CD14-positive monocyte (primary cell): ENCODE data around the gene SFMBT2. TPM values are rescaled to one million over a fixed set of nuclear protein-coding genes. Genes with fewer than 3 reads are reported as not detected.

Experiments
- DNase-seq, 3 donors: peaks; one replicate each; pipeline ENCODE4 v3.0.0-alpha.2; 2011 to 2022
- H2AFZ ChIP-seq: 2 replicates; pipeline ENCODE4 v1.6.0; 2012; ENCODE audit warnings: mild to moderate bottlenecking, low read depth, low read length, inconsistent platforms; ENCODE audit not compliant: insufficient read depth, poor library complexity, severe bottlenecking
- H3K27ac ChIP-seq, 2 donors: 1 replicate in 1 of 2; 2 replicates in 1 of 2; pipeline ENCODE4 v1.5.1; 2012 to 2013; ENCODE audit warnings: low read length in 2 of 2, control low read depth in 1 of 2, inconsistent platforms in 1 of 2, low read depth in 1 of 2, mild to moderate bottlenecking in 1 of 2
- H3K27me3 ChIP-seq, 2 donors: one replicate each; pipeline versions ENCODE4 v1.6.0 to v1.6.1; 2011 to 2013; ENCODE audit warnings: low read length in 2 of 2; ENCODE audit not compliant: control insufficient read depth in 2 of 2, insufficient read depth in 2 of 2
- H3K36me3 ChIP-seq, 2 donors: replicated peaks in 1 of 2; 1 replicate in 1 of 2; 2 replicates in 1 of 2; pipeline versions ENCODE4 v1.5.1 to v1.6.1; 2012 to 2013; ENCODE audit warnings: low read length in 2 of 2, control low read depth in 1 of 2, inconsistent platforms in 1 of 2, mild to moderate bottlenecking in 1 of 2; ENCODE audit not compliant: insufficient read depth in 2 of 2, control insufficient read depth in 1 of 2
- H3K4me1 ChIP-seq, 2 donors: 1 replicate in 1 of 2; 2 replicates in 1 of 2; pipeline versions ENCODE4 v1.5.1 to v1.6.1; 2012 to 2013; ENCODE audit warnings: low read length in 2 of 2, control low read depth in 1 of 2, inconsistent platforms in 1 of 2, mild to moderate bottlenecking in 1 of 2, moderate library complexity in 1 of 2; ENCODE audit not compliant: insufficient read depth in 2 of 2, control insufficient read depth in 1 of 2
- H3K4me2 ChIP-seq: replicated peaks from 2 replicates; pipeline ENCODE3; 2012; ENCODE audit warnings: low read length, moderate library complexity, mild to moderate bottlenecking; ENCODE audit not compliant: poor library complexity, severe bottlenecking; ENCODE audit errors: extremely low read depth
- H3K4me3 ChIP-seq, 3 experiments: fragments of 200-600 bp in 1 of 3; sonication (generic) in 1 of 3; replicated peaks in 1 of 3; 1 replicate in 2 of 3; 2 replicates in 1 of 3; pipeline ENCODE4 v1.5.1; 2011 to 2013; ENCODE audit warnings: low read length in 3 of 3, mild to moderate bottlenecking in 3 of 3, control low read depth in 2 of 3, low read depth in 2 of 3, inconsistent platforms in 1 of 3, moderate library complexity in 1 of 3
- H3K79me2 ChIP-seq: 2 replicates; pipeline ENCODE4 v1.6.0; 2012; ENCODE audit warnings: mild to moderate bottlenecking, control low read depth, inconsistent platforms, low read length, moderate library complexity; ENCODE audit not compliant: insufficient read depth
- H3K9ac ChIP-seq: 2 replicates; pipeline ENCODE4 v1.6.0; 2017; ENCODE audit warnings: low read length, mild to moderate bottlenecking; ENCODE audit not compliant: insufficient read depth, poor library complexity, severe bottlenecking
- H3K9me3 ChIP-seq, 2 donors: replicated peaks in 1 of 2; 1 replicate in 1 of 2; 2 replicates in 1 of 2; pipeline versions ENCODE4 v1.5.1 to v1.6.1; 2012 to 2013; ENCODE audit warnings: low read length in 2 of 2, control low read depth in 1 of 2; ENCODE audit not compliant: control insufficient read depth in 1 of 2, insufficient read depth in 1 of 2
- H4K20me1 ChIP-seq: 2 replicates; pipeline ENCODE4 v1.6.0; 2012; ENCODE audit warnings: mild to moderate bottlenecking, low read length, control low read depth, moderate library complexity; ENCODE audit not compliant: insufficient read depth
- H3K27ac Mint-ChIP-seq, 7 donors: one replicate each; pipeline ENCODE4 v1.8.0; 2020; ENCODE audit warnings: mild to moderate bottlenecking in 7 of 7, mixed read lengths in 7 of 7, moderate library complexity in 6 of 7, inconsistent platforms in 2 of 7
- H3K27me3 Mint-ChIP-seq, 3 donors: one replicate each; pipeline ENCODE4 v1.8.0; 2021 to 2022; ENCODE audit warnings: low read depth in 3 of 3, mild to moderate bottlenecking in 3 of 3, mixed read lengths in 3 of 3, moderate library complexity in 3 of 3, inconsistent platforms in 1 of 3
- H3K36me3 Mint-ChIP-seq, 2 donors: one replicate each; pipeline ENCODE4 v1.8.0; 2020; ENCODE audit warnings: mixed read lengths in 2 of 2, inconsistent platforms in 1 of 2, mild to moderate bottlenecking in 1 of 2
- H3K4me1 Mint-ChIP-seq: one replicate; pipeline ENCODE4 v1.8.0; 2020; ENCODE audit warnings: mild to moderate bottlenecking, mixed read lengths
- H3K4me3 Mint-ChIP-seq, 2 donors: one replicate each; pipeline ENCODE4 v1.8.0; 2020; ENCODE audit warnings: mild to moderate bottlenecking in 2 of 2, mixed read lengths in 2 of 2, moderate library complexity in 1 of 2
- H3K9me3 Mint-ChIP-seq, 7 donors: one replicate each; pipeline ENCODE4 v1.8.0; 2020 to 2022; ENCODE audit warnings: mixed read lengths in 7 of 7, mild to moderate bottlenecking in 6 of 7, moderate library complexity in 6 of 7, inconsistent platforms in 2 of 7
- WGBS: methylation state at CpG from one replicate; pipeline ENCODE4 v1.1.5; 2013; ENCODE audit warnings: missing lambda C conversion rate; ENCODE audit not compliant: insufficient coverage; 5-methylcytosine and 5-hydroxymethylcytosine counted together
- intact Hi-C, 2 donors: fragments of 100-400 bp; cut with micrococcal nuclease; formaldehyde crosslinking; loops; one replicate each; pipeline versions ENCODE4 v1.15.0 to v1.15.1; 2023
- polyA plus RNA-seq, 3 donors: library from polyadenylated mRNA; depleted of rRNA in 1 of 3; unstranded in 2 of 3; stranded (reverse) in 1 of 3; fragments of 300-500 nt in 2 of 3; fragments of >200 nt in 1 of 3; fragmentation: Illumina TruSeq in 2 of 3; gene quantifications; 1 replicate in 2 of 3; 2 replicates in 1 of 3; pipeline ENCODE4 v1.2.3, GENCODE V29; 2012 to 2021
- TF ChIP-seq, protein P1 (sequence below): fragments of 200-600 bp; IDR thresholded peaks from one replicate; pipeline ENCODE4 v1.8.0; 2022; ENCODE audit warnings: antibody characterized with exemption, mild to moderate bottlenecking

The SFMBT2 gene
- polyA plus RNA-seq, 3 donors, result 0.53 to 10.9 (median 1.6) TPM

DNA sequence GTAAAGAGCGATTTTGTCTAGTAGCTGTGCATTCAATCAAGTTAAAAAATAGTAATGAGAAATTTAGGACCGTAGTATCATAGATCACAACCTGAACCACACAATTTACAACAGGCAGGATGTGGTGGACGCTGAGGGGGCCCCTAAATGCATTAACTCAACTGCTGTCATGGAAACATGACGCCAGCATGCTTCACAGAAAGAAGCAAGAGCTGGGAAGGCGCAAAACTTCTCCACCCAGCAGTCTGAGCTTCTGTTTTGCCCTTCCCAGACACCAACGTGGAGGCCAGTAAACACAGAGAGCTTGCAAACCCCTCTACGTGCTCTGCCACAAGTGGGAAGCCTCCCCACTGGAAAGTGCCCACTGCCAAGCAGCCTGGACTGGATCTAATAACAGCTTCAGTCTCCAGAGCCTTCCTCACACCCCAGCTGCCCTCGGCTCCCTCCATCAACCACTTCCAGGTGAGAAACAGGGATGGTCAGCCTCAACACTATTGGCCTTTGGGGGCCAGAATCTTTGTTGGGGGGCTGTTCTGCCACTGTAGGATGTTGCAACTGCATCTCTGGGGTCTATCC lies 151.8 kb downstream of the SFMBT2 start:
- no peaks in the 10 kb centered on the region for H3K9me3 ChIP-seq
- Mint-ChIP-seq H3K27me3 (no peaks in the 10 kb centered on the region), H3K4me1 (peaks cover 45% of the 10 kb centered on the region), H3K9me3 (no peaks in the 10 kb centered on the region), H3K4me3 (no peak overlapping the region), H3K36me3 (peaks cover 4 to 9% of the 10 kb centered on the region in 2 donors), H3K27ac (peak overlapping the region in 1 of 7 donors; percentile 63)
- no peak overlapping the region for H3K4me3 ChIP-seq
- TF ChIP-seq, protein P1, sequence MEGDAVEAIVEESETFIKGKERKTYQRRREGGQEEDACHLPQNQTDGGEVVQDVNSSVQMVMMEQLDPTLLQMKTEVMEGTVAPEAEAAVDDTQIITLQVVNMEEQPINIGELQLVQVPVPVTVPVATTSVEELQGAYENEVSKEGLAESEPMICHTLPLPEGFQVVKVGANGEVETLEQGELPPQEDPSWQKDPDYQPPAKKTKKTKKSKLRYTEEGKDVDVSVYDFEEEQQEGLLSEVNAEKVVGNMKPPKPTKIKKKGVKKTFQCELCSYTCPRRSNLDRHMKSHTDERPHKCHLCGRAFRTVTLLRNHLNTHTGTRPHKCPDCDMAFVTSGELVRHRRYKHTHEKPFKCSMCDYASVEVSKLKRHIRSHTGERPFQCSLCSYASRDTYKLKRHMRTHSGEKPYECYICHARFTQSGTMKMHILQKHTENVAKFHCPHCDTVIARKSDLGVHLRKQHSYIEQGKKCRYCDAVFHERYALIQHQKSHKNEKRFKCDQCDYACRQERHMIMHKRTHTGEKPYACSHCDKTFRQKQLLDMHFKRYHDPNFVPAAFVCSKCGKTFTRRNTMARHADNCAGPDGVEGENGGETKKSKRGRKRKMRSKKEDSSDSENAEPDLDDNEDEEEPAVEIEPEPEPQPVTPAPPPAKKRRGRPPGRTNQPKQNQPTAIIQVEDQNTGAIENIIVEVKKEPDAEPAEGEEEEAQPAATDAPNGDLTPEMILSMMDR, result no peak
- intact Hi-C loops, result loop anchor here in 1 of 2 donors (5.0 kb wide), 1 partner anchor 77 kb away; no protein-coding TSS in a partner anchor
- H3K27me3 ChIP-seq, result no peaks in the 10 kb centered on the region
- H3K27ac ChIP-seq, result peak overlapping the region in 1 of 2 donors; percentile 17
- H3K79me2 ChIP-seq, result no peaks in the 10 kb centered on the region
- no peak overlapping the region for H3K4me2 ChIP-seq
- WGBS, result 12% methylated on average over 7 of the region's 8 CpGs
- peaks cover 28 to 37% of the 10 kb centered on the region in 2 donors for H3K4me1 ChIP-seq
- no peak overlapping the region for H3K9ac ChIP-seq
- no peaks in the 10 kb centered on the region for H4K20me1 ChIP-seq
- DNase-seq, result no peak
- no peaks in the 10 kb centered on the region for H3K36me3 ChIP-seq
- no peak overlapping the region for H2AFZ ChIP-seq

DNA sequence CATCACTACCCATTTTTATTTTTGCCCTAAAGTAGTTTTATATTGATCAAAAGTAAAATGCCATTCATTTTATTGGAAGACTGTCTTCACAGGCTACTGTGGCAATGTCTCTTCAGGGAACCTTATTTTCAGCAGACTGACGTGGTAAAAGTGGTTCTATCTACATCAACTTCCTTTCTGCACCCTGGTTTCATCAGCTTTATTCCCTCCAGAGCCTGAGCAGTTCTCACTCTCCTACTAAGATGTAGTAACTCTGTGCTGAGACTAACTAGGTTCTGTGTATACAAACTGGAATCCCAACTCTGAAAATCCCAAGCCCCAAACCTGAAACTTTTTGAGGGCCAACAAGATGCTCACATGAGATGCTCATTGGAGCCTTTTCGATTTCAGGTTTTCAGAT lies 155.3 kb downstream of the SFMBT2 start:
- H3K36me3 Mint-ChIP-seq, result peaks cover 10 to 13% of the 10 kb centered on the region in 2 donors
- peak overlapping the region in 1 of 2 donors; percentile 52 for H3K27ac ChIP-seq
- no peak overlapping the region for H3K4me3 ChIP-seq
- no peaks in the 10 kb centered on the region for H3K27me3 ChIP-seq
- peaks cover 27 to 28% of the 10 kb centered on the region in 2 donors for H3K4me1 ChIP-seq
- H3K27me3 Mint-ChIP-seq, result no peaks in the 10 kb centered on the region
- no peak overlapping the region for H3K4me3 Mint-ChIP-seq
- H3K4me1 Mint-ChIP-seq, result peaks cover 49% of the 10 kb centered on the region
- DNase-seq, result peak in 2 of 3 donors; percentile 10 to 15
- H3K36me3 ChIP-seq, result no peaks in the 10 kb centered on the region
- no peak overlapping the region for H3K4me2 ChIP-seq
- no peak overlapping the region for H3K9ac ChIP-seq
- H4K20me1 ChIP-seq, result no peaks in the 10 kb centered on the region
- no peaks in the 10 kb centered on the region for H3K79me2 ChIP-seq
- H3K9me3 ChIP-seq, result no peaks in the 10 kb centered on the region
- TF ChIP-seq, protein P1, result no peak
- 50% methylated on average over 2 of the region's 2 CpGs for WGBS
- H3K9me3 Mint-ChIP-seq, result no peaks in the 10 kb centered on the region
- no peak overlapping the region for H2AFZ ChIP-seq
- intact Hi-C loops, result loop anchor here in 1 of 2 donors (5.0 kb wide), 1 partner anchor 73 kb away; no protein-coding TSS in a partner anchor
- peak overlapping the region in 2 of 7 donors; percentile 4 to 46 for H3K27ac Mint-ChIP-seq
